ENCODE data around the gene OR10H5.

The OR10H5 gene

GRCh38 chr19:15775249-15775648, 12.2 kb upstream of the OR10H5 start:
- no peaks in the 10 kb centered on the region; the same call in 1 of the 2 replicates for H3K9me3 ChIP-seq (ENCODE audit: insufficient read depth, low read length)
- no peak for DNase-seq (ENCODE audit: low read depth, low spot score)
- peaks cover 13% of the 10 kb centered on the region for H3K27me3 ChIP-seq (ENCODE audit: insufficient read depth, insufficient read length)
- H3K9ac ChIP-seq (ENCODE audit: insufficient read length, low read depth): no peak overlapping the region
- H3K36me3 ChIP-seq (ENCODE audit: insufficient read depth, insufficient read length, low read length): no peaks in the 10 kb centered on the region
- TF ChIP-seq SUZ12 (IDR thresholded peaks at IDR 0.05; ENCODE audit: extremely low read depth, insufficient read depth, insufficient read length): no peak
- no peak for TF ChIP-seq ZNF274 (IDR thresholded peaks at IDR 0.05; ENCODE audit: low read depth, low read length)
- no peak for TF ChIP-seq YY1 (IDR thresholded peaks at IDR 0.05; ENCODE audit: insufficient read depth, insufficient read length)
- H3K4me1 ChIP-seq (ENCODE audit: insufficient read depth, insufficient read length): peaks cover 3% of the 10 kb centered on the region
- H3K4me3 ChIP-seq (ENCODE audit: insufficient read length, low read depth): no peak overlapping the region

GRCh38 chr19:15776264-15776663, 11.2 kb upstream of the OR10H5 start:
- no peaks in the 10 kb centered on the region; the same call in 1 of the 2 replicates for H3K9me3 ChIP-seq (ENCODE audit: insufficient read depth, low read length)
- no peak overlapping the region for H3K4me3 ChIP-seq (ENCODE audit: insufficient read length, low read depth)
- no peak overlapping the region for H3K9ac ChIP-seq (ENCODE audit: insufficient read length, low read depth)
- peaks cover 8% of the 10 kb centered on the region for H3K4me1 ChIP-seq (ENCODE audit: insufficient read depth, insufficient read length)
- TF ChIP-seq ZNF274 (IDR thresholded peaks at IDR 0.05; ENCODE audit: low read depth, low read length): no peak
- no peak for TF ChIP-seq SUZ12 (IDR thresholded peaks at IDR 0.05; ENCODE audit: extremely low read depth, insufficient read depth, insufficient read length)
- TF ChIP-seq YY1 (IDR thresholded peaks at IDR 0.05; ENCODE audit: insufficient read depth, insufficient read length): no peak
- no peak for DNase-seq (ENCODE audit: low read depth, low spot score)
- peaks cover 13% of the 10 kb centered on the region for H3K27me3 ChIP-seq (ENCODE audit: insufficient read depth, insufficient read length)
- no peaks in the 10 kb centered on the region for H3K36me3 ChIP-seq (ENCODE audit: insufficient read depth, insufficient read length, low read length)

- Histone ChIP-seq H3K4me1 (ENCODE audit: insufficient read depth, insufficient read length) (peaks cover 10% of the 10 kb centered on the region), H3K27me3 (ENCODE audit: insufficient read depth, insufficient read length) (peaks cover 13% of the 10 kb centered on the region), H3K9me3 (ENCODE audit: insufficient read depth, low read length) (no peaks in the 10 kb centered on the region; the same call in 1 of the 2 replicates), H3K4me3 (ENCODE audit: insufficient read length, low read depth) (no peak overlapping the region), H3K36me3 (ENCODE audit: insufficient read depth, insufficient read length, low read length) (no peaks in the 10 kb centered on the region), H3K9ac (ENCODE audit: insufficient read length, low read depth) (no peak overlapping the region)
- TF ChIP-seq ZNF274 (IDR thresholded peaks at IDR 0.05; ENCODE audit: low read depth, low read length) (no peak), YY1 (IDR thresholded peaks at IDR 0.05; ENCODE audit: insufficient read depth, insufficient read length) (no peak), SUZ12 (IDR thresholded peaks at IDR 0.05; ENCODE audit: extremely low read depth, insufficient read depth, insufficient read length) (no peak)
- DNase-seq (ENCODE audit: low read depth, low spot score): no peak
Observed at GRCh38 chr19:15776991-15777970, 10.2 kb upstream of the OR10H5 start.

GRCh38 chr19:15779756-15780476, 7.5 kb upstream of the OR10H5 start:
- Histone ChIP-seq H3K9ac (ENCODE audit: insufficient read length, low read depth) (peak overlapping the region; percentile 32), H3K9me3 (ENCODE audit: insufficient read depth, low read length) (no peaks in the 10 kb centered on the region; the same call in 1 of the 2 replicates), H3K4me3 (ENCODE audit: insufficient read length, low read depth) (no peak overlapping the region), H3K36me3 (ENCODE audit: insufficient read depth, insufficient read length, low read length) (no peaks in the 10 kb centered on the region), H3K27me3 (ENCODE audit: insufficient read depth, insufficient read length) (peaks cover 13% of the 10 kb centered on the region), H3K4me1 (ENCODE audit: insufficient read depth, insufficient read length) (peaks cover 11% of the 10 kb centered on the region)
- TF ChIP-seq ZNF274 (IDR thresholded peaks at IDR 0.05; ENCODE audit: low read depth, low read length) (no peak), SUZ12 (IDR thresholded peaks at IDR 0.05; ENCODE audit: extremely low read depth, insufficient read depth, insufficient read length) (no peak), YY1 (IDR thresholded peaks at IDR 0.05; ENCODE audit: insufficient read depth, insufficient read length) (no peak)
- peak; percentile 42 for DNase-seq (ENCODE audit: low read depth, low spot score)

GRCh38 chr19:15780610-15781418, 6.6 kb upstream of the OR10H5 start:
- no peaks in the 10 kb centered on the region for H3K36me3 ChIP-seq (ENCODE audit: insufficient read depth, insufficient read length, low read length)
- H3K9me3 ChIP-seq (ENCODE audit: insufficient read depth, low read length): no peaks in the 10 kb centered on the region
- H3K9ac ChIP-seq (ENCODE audit: insufficient read length, low read depth): peak overlapping the region; percentile 32
- peaks cover 11% of the 10 kb centered on the region for H3K4me1 ChIP-seq (ENCODE audit: insufficient read depth, insufficient read length)
- peaks cover 7% of the 10 kb centered on the region for H3K27me3 ChIP-seq (ENCODE audit: insufficient read depth, insufficient read length)
- H3K4me3 ChIP-seq (ENCODE audit: insufficient read length, low read depth): no peak overlapping the region
- no peak for TF ChIP-seq YY1 (IDR thresholded peaks at IDR 0.05; ENCODE audit: insufficient read depth, insufficient read length)
- TF ChIP-seq ZNF274 (IDR thresholded peaks at IDR 0.05; ENCODE audit: low read depth, low read length): no peak
- TF ChIP-seq SUZ12 (IDR thresholded peaks at IDR 0.05; ENCODE audit: extremely low read depth, insufficient read depth, insufficient read length): no peak
- no peak for DNase-seq (ENCODE audit: low read depth, low spot score)

GRCh38 chr19:15781661-15782060, 5.8 kb upstream of the OR10H5 start:
- Histone ChIP-seq H3K36me3 (ENCODE audit: insufficient read depth, insufficient read length, low read length) (no peaks in the 10 kb centered on the region), H3K9ac (ENCODE audit: insufficient read length, low read depth) (no peak overlapping the region), H3K9me3 (ENCODE audit: insufficient read depth, low read length) (no peaks in the 10 kb centered on the region), H3K4me3 (ENCODE audit: insufficient read length, low read depth) (no peak overlapping the region), H3K27me3 (ENCODE audit: insufficient read depth, insufficient read length) (peaks cover under 1% of the 10 kb centered on the region), H3K4me1 (ENCODE audit: insufficient read depth, insufficient read length) (peaks cover 11% of the 10 kb centered on the region)
- no peak for DNase-seq (ENCODE audit: low read depth, low spot score)
- TF ChIP-seq ZNF274 (IDR thresholded peaks at IDR 0.05; ENCODE audit: low read depth, low read length): no peak
- no peak for TF ChIP-seq SUZ12 (IDR thresholded peaks at IDR 0.05; ENCODE audit: extremely low read depth, insufficient read depth, insufficient read length)
- no peak for TF ChIP-seq YY1 (IDR thresholded peaks at IDR 0.05; ENCODE audit: insufficient read depth, insufficient read length)
